HG03521 (cell line): ENCODE data around the gene KDM6B.

ENCODE experiments used
- ATAC-seq: cut with Tn5 transposase; IDR thresholded peaks from one replicate; pipeline ENCODE4 v1.9.1; 2021; ENCODE audit warnings: mild to moderate bottlenecking, moderate library complexity; ENCODE audit not compliant: unreplicated experiment

KDM6B gene

DNA sequence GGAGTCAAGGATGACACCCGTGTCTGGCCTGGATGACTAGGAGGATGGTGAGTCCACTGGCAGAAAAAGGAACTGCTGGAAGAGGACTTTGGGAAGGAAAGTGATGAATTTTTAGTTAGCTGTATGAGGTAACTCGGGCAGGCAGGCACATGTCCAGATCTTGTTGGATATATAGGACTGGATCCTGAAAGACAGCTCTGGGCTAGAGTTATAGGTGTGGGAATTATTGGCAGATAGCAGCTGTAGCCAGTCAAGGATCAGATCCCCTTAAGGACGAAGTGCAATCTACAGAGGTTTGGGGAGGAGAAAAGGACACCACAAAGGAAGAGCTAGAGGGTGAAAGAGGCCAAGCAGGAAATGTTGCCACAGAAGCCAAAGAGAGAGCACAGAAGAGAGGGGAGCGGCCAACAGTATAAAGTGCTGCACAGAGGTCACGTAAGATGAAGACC, 33.9 kb downstream of the KDM6B start:
- ATAC-seq, result no peak

- ATAC-seq, result no peak
Observed at GRCh38 chr17:7873051-7873450, 39.0 kb downstream of the KDM6B start.

DNA sequence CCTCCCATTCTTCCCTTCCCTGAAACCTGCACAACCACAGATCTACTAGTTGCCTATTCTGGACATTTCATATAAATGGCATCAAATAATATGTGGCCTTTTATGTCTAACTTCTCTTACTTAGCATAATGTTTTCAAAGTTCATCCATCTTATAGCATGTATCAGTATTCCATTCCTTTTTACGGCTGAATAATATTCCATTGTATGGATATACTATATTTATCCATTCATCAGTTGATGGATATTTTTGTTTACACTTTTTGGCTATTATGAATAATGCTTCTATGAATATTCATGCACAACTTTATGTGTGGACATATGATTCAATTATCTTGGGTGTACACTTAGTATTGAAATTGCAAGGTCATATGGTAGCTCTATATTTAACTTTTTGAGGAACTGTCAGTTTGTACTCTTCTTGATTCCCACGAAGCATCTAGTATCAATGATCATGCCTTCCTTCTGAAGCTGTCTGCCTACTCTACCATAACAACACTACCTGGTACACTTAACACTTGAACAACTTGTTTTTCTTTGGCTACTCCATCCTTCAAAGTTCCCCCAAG, 41.9 kb downstream of the KDM6B start:
- no peak for ATAC-seq

DNA sequence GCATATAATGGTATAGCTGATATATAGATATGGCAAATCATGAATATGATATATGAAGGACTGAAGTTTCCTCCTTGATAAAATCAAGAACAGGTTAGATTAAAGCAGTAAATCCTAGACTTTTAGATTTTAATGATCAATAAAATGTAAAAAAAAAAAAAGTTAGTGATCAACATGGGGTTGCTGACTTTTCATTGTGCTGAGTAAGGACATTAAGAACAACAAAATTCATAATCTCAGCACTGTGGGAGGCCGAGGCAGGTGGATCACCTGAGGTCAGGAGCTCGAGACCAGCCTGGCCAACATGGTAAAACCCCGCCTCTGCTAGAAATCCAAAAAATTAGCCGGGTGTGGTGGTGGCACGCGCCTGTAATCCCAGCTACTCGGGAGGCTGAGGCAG, 44.2 kb downstream of the KDM6B start:
- no peak for ATAC-seq

DNA sequence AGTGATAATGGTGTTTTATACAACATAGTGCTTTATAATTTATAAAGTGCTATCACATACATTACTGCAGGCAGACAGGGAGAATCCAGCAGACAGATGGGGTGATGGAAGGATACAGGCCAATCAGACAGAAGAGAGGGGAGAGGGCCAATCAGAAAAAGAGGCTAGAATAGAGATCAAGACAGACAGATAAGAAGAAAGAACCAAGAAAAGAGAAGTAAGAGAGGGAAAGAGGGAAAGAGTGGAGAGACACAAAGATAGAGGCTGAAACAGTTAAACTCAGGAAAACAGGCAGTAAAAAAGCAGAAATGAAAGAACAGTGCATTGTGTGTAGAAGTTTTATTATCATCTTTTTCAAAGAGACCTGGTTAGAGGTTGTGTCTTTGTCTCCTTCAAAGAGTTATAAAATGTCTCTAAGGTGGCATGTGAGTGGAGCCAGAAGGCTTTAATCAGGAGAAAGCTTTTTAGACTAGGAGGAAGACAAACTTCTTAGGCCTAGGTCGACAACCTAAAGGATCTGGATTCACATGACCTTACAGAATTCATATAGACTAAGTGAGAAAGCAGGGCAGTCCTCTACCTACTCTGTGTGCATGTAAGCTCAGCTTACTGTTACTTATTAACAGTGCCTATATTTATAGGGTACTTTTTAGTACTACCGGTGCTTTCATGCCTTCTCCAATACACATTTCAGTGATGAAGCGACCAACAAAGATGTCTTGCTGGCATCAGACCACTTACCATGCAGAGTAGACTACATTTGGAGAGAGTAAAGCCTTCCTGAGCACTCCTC, 46.3 kb downstream of the KDM6B start:
- ATAC-seq, result no peak

GRCh38 chr17:7881276-7882054, 47.4 kb downstream of the KDM6B start:
- ATAC-seq, result no peak

GRCh38 chr17:7882068-7882467, 48.1 kb downstream of the KDM6B start:
- ATAC-seq, result no peak

- ATAC-seq, result no peak
Observed at GRCh38 chr17:7882629-7883028, 48.6 kb downstream of the KDM6B start.
